SK-N-SH (cell line): ENCODE measurements around the gene IGSF9. TPM values are rescaled to one million over a fixed set of nuclear protein-coding genes. Genes with fewer than 3 reads are reported as not detected.
A peak's percentile ranks its signal among the peaks of the same experiment; 100 is the strongest.

Experiments
- CTCF ChIA-PET: fragments of 300-600, 350-600 bp; formaldehyde crosslinking; extraction: SDS; loops from one replicate; lab custom pipeline; 2021; lab: Yijun Ruan, JAX
- POLR2A ChIA-PET: fragments of 350-600 bp; sonication (Branson Sonifier 250); formaldehyde crosslinking; extraction: SDS; loops from one replicate; lab custom pipeline; 2020; ENCODE audit warnings: antibody characterized with exemption, inconsistent platforms; lab: Yijun Ruan, JAX
- DNase-seq: peaks from one replicate; pipeline ENCODE4 v3.0.0; 2012
- H2AFZ ChIP-seq: fragments of 200-600 bp; sonication (generic); 2 replicates; pipeline ENCODE4 v1.8.1; 2016; ENCODE audit warnings: antibody characterized with exemption, mild to moderate bottlenecking, low read depth
- H3F3A ChIP-seq: fragments of 200-600 bp; sonication (generic); replicated peaks from 2 replicates; pipeline ENCODE3; 2016; ENCODE audit warnings: antibody characterized with exemption, mild to moderate bottlenecking; ENCODE audit not compliant: insufficient read depth
- H3K27ac ChIP-seq, 2 experiments: fragments of 200-500 bp in 1 of 2; fragments of 200-600 bp in 1 of 2; sonication (Bioruptor generic) in 1 of 2; sonication (generic), shearing (Covaris generic) in 1 of 2; 2 replicates each; pipeline versions ENCODE4 v1.5.1 to v1.6.1; 2014 to 2016; ENCODE audit warnings: low read depth in 2 of 2, inconsistent platforms in 1 of 2, low read length in 1 of 2, mild to moderate bottlenecking in 1 of 2, mixed read lengths in 1 of 2
- H3K27me3 ChIP-seq: fragments of 200-600 bp; sonication (generic), shearing (Covaris generic); 2 replicates; pipeline ENCODE4 v1.6.1; 2016; ENCODE audit warnings: mixed run types; ENCODE audit not compliant: insufficient read depth
- H3K36me3 ChIP-seq, 2 experiments: fragments of 200-500 bp in 1 of 2; fragments of 200-600 bp in 1 of 2; sonication (Bioruptor generic) in 1 of 2; sonication (generic) in 1 of 2; replicated peaks in 1 of 2; 2 replicates each; pipeline versions ENCODE3 to v1.5.1; 2014 to 2016; ENCODE audit warnings: low read length in 1 of 2, mild to moderate bottlenecking in 1 of 2; ENCODE audit not compliant: insufficient read depth in 2 of 2, control insufficient read depth in 1 of 2
- H3K4me1 ChIP-seq, 2 experiments: fragments of 200-500 bp in 1 of 2; fragments of 200-600 bp in 1 of 2; sonication (Bioruptor generic) in 1 of 2; sonication (generic), shearing (Covaris generic) in 1 of 2; 2 replicates each; pipeline versions ENCODE4 v1.5.1 to v1.6.1; 2014 to 2016; ENCODE audit warnings: low read depth in 1 of 2, low read length in 1 of 2, mixed run types in 1 of 2; ENCODE audit not compliant: insufficient read depth in 2 of 2, control insufficient read depth in 1 of 2
- H3K4me2 ChIP-seq: fragments of 200-600 bp; sonication (generic), shearing (Covaris generic); 2 replicates; pipeline ENCODE4 v1.6.1; 2017; ENCODE audit warnings: mixed run types
- H3K4me3 ChIP-seq, 2 experiments: fragments of 200-500 bp in 1 of 2; fragments of 200-600 bp in 1 of 2; sonication (Bioruptor generic) in 1 of 2; sonication (generic), shearing (Covaris generic) in 1 of 2; 2 replicates each; pipeline versions ENCODE4 v1.5.1 to v1.8.1; 2014 to 2016; ENCODE audit warnings: low read depth in 2 of 2, inconsistent platforms in 1 of 2, low read length in 1 of 2, mild to moderate bottlenecking in 1 of 2, mixed read lengths in 1 of 2, moderate library complexity in 1 of 2
- H3K79me2 ChIP-seq: fragments of 200-600 bp; sonication (generic); 2 replicates; pipeline ENCODE4 v1.8.1; 2017; ENCODE audit warnings: mild to moderate bottlenecking; ENCODE audit not compliant: insufficient read depth
- H3K9ac ChIP-seq: fragments of 200-600 bp; sonication (generic); 2 replicates; pipeline ENCODE4 v1.6.1; 2017; ENCODE audit warnings: mixed run types
- H3K9me2 ChIP-seq: fragments of 200-600 bp; sonication (generic); 2 replicates; pipeline ENCODE4 v1.6.1; 2017; ENCODE audit warnings: mixed run types
- H3K9me3 ChIP-seq: fragments of 200-600 bp; sonication (generic); 2 replicates; pipeline ENCODE4 v1.6.1; 2017; ENCODE audit warnings: mixed run types, mild to moderate bottlenecking, moderate library complexity
- H4K20me1 ChIP-seq: fragments of 200-600 bp; sonication (generic); 2 replicates; pipeline ENCODE4 v1.6.1; 2017; ENCODE audit warnings: mild to moderate bottlenecking, mixed run types; ENCODE audit not compliant: insufficient read depth
- EP300 ChIP-seq, 2 experiments: IDR thresholded peaks; 2 replicates each; pipeline versions ENCODE4 v1.4.0 to v1.6.1; 2012; ENCODE audit warnings: borderline replicate concordance in 1 of 2, low read depth in 1 of 2, low read length in 1 of 2
- FOXM1 ChIP-seq: IDR thresholded peaks from 2 replicates; pipeline ENCODE4 v1.4.0; 2012; ENCODE audit warnings: low read depth, mild to moderate bottlenecking
- GABPA ChIP-seq: IDR thresholded peaks from 2 replicates; pipeline ENCODE4 v1.4.0; 2012; ENCODE audit warnings: low read depth, mild to moderate bottlenecking
- GATA2 ChIP-seq: sonication (generic); formaldehyde crosslinking; IDR thresholded peaks from 2 replicates; pipeline ENCODE4 v1.5.0; 2020; ENCODE audit warnings: mild to moderate bottlenecking, missing genetic modification reagents
- JUND ChIP-seq: IDR thresholded peaks from 2 replicates; pipeline ENCODE4 v1.4.0; 2012
- MAX ChIP-seq: IDR thresholded peaks from 2 replicates; pipeline ENCODE4 v1.4.0; 2012; ENCODE audit warnings: low read depth
- NRF1 ChIP-seq: IDR thresholded peaks from 2 replicates; pipeline ENCODE4 v1.6.1; 2012; ENCODE audit warnings: low read depth, mild to moderate bottlenecking, low read length
- RAD21 ChIP-seq: IDR thresholded peaks from 2 replicates; pipeline ENCODE4 v1.6.1; 2012; ENCODE audit warnings: mild to moderate bottlenecking, low read length
- RCOR1 ChIP-seq: fragments of 150-350 bp; IDR thresholded peaks from 2 replicates; pipeline ENCODE4 v1.6.1; 2017; ENCODE audit warnings: antibody characterized with exemption, low read length
- SIN3A ChIP-seq: IDR thresholded peaks from 2 replicates; pipeline ENCODE4 v1.6.1; 2012; ENCODE audit warnings: low read depth, mild to moderate bottlenecking, low read length, moderate library complexity, borderline replicate concordance
- SMC3 ChIP-seq: IDR thresholded peaks from 2 replicates; pipeline ENCODE4 v1.6.1; 2012; ENCODE audit warnings: low read depth, low read length, improper control_type of control experiment
- TAF1 ChIP-seq: IDR thresholded peaks from 2 replicates; pipeline ENCODE4 v1.6.1; 2012; ENCODE audit warnings: low read depth, mild to moderate bottlenecking, low read length, moderate library complexity, borderline replicate concordance
- TCF12 ChIP-seq: IDR thresholded peaks from 2 replicates; pipeline ENCODE4 v1.4.0; 2012
- YY1 ChIP-seq: IDR thresholded peaks from 2 replicates; pipeline ENCODE4 v1.4.0; 2012; ENCODE audit warnings: low read depth, mild to moderate bottlenecking
- WGBS: methylation state at CpG from one replicate; pipeline ENCODE4 v1.1.6; 2017; ENCODE audit warnings: low lambda C conversion rate; 5-methylcytosine and 5-hydroxymethylcytosine counted together
- polyA plus RNA-seq, 3 experiments: library from polyadenylated mRNA; depleted of rRNA; stranded (reverse); fragments of >200 nt; gene quantifications; 2 replicates each; pipeline ENCODE4 v1.2.3, GENCODE V29; 2012
- TF ChIP-seq, protein P1 (sequence below): IDR thresholded peaks from 2 replicates; pipeline ENCODE4 v1.4.0; 2012; ENCODE audit warnings: low read depth, borderline replicate concordance
- TF ChIP-seq, protein P2 (sequence below): fragments of 150-350 bp; IDR thresholded peaks from 2 replicates; pipeline ENCODE4 v1.6.1; 2016; ENCODE audit warnings: mild to moderate bottlenecking, low read depth, low read length
- TF ChIP-seq, protein P3 (sequence below): fragments of 150-350 bp; IDR thresholded peaks from 2 replicates; pipeline ENCODE4 v1.6.1; 2017; ENCODE audit warnings: antibody characterized with exemption, low read length, low read depth, borderline replicate concordance

Gene IGSF9
- polyA plus RNA-seq, 1 of the 3 experiments (the other 2 are of a cell fraction), result 2.4 TPM

DNA sequence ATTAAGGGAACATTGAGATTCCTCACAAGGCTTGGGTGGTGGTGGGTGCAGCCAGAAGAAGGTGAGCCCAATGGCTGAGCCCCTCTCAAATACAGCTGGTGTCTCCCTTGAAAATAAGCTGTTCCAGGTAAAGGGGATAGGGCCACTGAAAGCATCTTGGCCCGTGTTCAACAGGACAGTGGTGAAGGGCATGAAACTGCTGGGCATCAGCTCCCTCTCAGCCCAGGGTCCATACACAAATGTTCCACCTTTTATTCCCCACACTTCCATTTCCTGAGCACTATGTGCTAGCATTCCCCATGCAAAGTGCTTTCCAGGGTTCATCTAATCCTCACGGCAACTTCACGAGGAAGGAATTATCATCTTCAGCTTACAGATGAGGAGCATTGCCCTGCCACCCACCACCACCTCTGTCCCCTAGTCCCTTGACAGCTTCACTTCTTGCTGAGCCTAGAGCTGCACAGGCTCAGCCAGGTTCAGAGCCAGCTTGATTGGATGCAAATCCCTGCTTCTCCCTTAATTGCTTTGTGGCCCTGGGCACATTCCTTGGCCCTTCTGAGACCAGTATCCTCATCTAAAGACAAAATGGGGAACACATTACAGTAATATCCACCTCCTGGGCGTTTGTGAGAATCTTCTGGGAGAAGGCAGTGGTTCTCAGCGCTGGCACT, 29.7 kb downstream of the IGSF9 start:
- ChIA-PET POLR2A (no interaction called here), CTCF (interaction anchor here (1.2 to 3.6 kb wide), 6 partner anchors 11 to 126 kb away, joined by 3 to 24 read pairs (median 6); no protein-coding TSS in a partner anchor)
- DNase-seq, result no peak
- Histone ChIP-seq H3K4me2 (peak overlapping the region; percentile 45; the same call in 1 of the 2 replicates), H3K27me3 (no peaks in the 10 kb centered on the region), H3K79me2 (peaks cover 33% of the 10 kb centered on the region), H3F3A (peaks cover 68% of the 10 kb centered on the region), H4K20me1 (peaks cover 30% of the 10 kb centered on the region), H3K4me1 (peaks cover 17 to 69% of the 10 kb centered on the region in 2 experiments; a peak in 3 of 4 replicates), H3K9ac (peak overlapping the region; percentile 46; the same call in 1 of the 2 replicates), H3K4me3 (no peak overlapping the region), H3K9me3 (no peaks in the 10 kb centered on the region), H3K9me2 (no peaks in the 10 kb centered on the region), H3K27ac (peak overlapping the region in 1 of 2 experiments; percentile 97; a peak in 2 of 4 replicates), H2AFZ (no peak overlapping the region), H3K36me3 (peaks cover 25 to 32% of the 10 kb centered on the region in 2 experiments)
- TF ChIP-seq NRF1 (no peak), EP300 (IDR thresholded peaks at IDR 0.05; ENCODE audit: borderline replicate concordance in 1 of 2, low read depth in 1 of 2, low read length in 1 of 2) (no peak), RAD21 (no peak), FOXM1 (no peak), YY1 (no peak), TCF12 (no peak), RCOR1 (no peak), GABPA (no peak), JUND (no peak), GATA2 (CRISPR knock-in tag) (no peak), TAF1 (no peak), MAX (no peak), SMC3 (no peak), SIN3A (no peak)
- TF ChIP-seq, protein P1, sequence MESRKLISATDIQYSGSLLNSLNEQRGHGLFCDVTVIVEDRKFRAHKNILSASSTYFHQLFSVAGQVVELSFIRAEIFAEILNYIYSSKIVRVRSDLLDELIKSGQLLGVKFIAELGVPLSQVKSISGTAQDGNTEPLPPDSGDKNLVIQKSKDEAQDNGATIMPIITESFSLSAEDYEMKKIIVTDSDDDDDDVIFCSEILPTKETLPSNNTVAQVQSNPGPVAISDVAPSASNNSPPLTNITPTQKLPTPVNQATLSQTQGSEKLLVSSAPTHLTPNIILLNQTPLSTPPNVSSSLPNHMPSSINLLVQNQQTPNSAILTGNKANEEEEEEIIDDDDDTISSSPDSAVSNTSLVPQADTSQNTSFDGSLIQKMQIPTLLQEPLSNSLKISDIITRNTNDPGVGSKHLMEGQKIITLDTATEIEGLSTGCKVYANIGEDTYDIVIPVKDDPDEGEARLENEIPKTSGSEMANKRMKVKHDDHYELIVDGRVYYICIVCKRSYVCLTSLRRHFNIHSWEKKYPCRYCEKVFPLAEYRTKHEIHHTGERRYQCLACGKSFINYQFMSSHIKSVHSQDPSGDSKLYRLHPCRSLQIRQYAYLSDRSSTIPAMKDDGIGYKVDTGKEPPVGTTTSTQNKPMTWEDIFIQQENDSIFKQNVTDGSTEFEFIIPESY, result no peak
- TF ChIP-seq, protein P2, sequence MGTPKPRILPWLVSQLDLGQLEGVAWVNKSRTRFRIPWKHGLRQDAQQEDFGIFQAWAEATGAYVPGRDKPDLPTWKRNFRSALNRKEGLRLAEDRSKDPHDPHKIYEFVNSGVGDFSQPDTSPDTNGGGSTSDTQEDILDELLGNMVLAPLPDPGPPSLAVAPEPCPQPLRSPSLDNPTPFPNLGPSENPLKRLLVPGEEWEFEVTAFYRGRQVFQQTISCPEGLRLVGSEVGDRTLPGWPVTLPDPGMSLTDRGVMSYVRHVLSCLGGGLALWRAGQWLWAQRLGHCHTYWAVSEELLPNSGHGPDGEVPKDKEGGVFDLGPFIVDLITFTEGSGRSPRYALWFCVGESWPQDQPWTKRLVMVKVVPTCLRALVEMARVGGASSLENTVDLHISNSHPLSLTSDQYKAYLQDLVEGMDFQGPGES, result no peak
- TF ChIP-seq, protein P3, sequence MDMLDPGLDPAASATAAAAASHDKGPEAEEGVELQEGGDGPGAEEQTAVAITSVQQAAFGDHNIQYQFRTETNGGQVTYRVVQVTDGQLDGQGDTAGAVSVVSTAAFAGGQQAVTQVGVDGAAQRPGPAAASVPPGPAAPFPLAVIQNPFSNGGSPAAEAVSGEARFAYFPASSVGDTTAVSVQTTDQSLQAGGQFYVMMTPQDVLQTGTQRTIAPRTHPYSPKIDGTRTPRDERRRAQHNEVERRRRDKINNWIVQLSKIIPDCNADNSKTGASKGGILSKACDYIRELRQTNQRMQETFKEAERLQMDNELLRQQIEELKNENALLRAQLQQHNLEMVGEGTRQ, result no peak
- WGBS, result 74% methylated on average over 5 of the region's 5 CpGs
